Gastroesophageal sphincter (tissue), 3 donors: ENCODE results near the gene CFAP210.

Experiments used
- CTCF ChIP-seq, 4 experiments: fragments of 200-600 bp in 2 of 4; fragments of 450-650 bp in 2 of 4; sonication (generic) in 1 of 4; IDR thresholded peaks; one replicate each; pipeline ENCODE4 v1.5.1; 2017 to 2019; ENCODE audit warnings: antibody characterized with exemption in 4 of 4, mild to moderate bottlenecking in 2 of 4, moderate library complexity in 2 of 4
- EP300 ChIP-seq: sonication (generic); formaldehyde crosslinking; IDR thresholded peaks from one replicate; pipeline ENCODE4 v1.6.1; 2017; ENCODE audit warnings: antibody characterized with exemption, mild to moderate bottlenecking
- POLR2A ChIP-seq, 2 donors: fragments of 450-650 bp; IDR thresholded peaks; one replicate each; pipeline ENCODE4 v1.6.1; 2017; ENCODE audit warnings: antibody characterized with exemption in 2 of 2, mild to moderate bottlenecking in 2 of 2, moderate library complexity in 1 of 2
- POLR2AphosphoS5 ChIP-seq: sonication (generic); formaldehyde crosslinking; IDR thresholded peaks from one replicate; pipeline ENCODE4 v1.6.1; 2017; ENCODE audit warnings: antibody characterized with exemption

- no peak for TF ChIP-seq CTCF (IDR thresholded peaks at IDR 0.05)
- TF ChIP-seq POLR2A (IDR thresholded peaks at IDR 0.05), result no peak
- TF ChIP-seq POLR2AphosphoS5, result no peak
- TF ChIP-seq EP300, result no peak
Measured at GRCh38 chr2:169619946-169620345, 74.3 kb downstream of the CFAP210 start.
